HG02973 (cell line): ENCODE data around the gene RIT2.
"Not testable (repeated sequence)": the region's sequence is repeated elsewhere in the genome, so short reads cannot be mapped to it uniquely, and the experiment has no call there.

Experiments
- ATAC-seq: cut with Tn5 transposase; IDR thresholded peaks from one replicate; pipeline ENCODE4 v1.9.1; 2021; ENCODE audit warnings: moderate library complexity; ENCODE audit not compliant: unreplicated experiment

RIT2 gene

GRCh38 chr18:42778024-42778423, 337.5 kb downstream of the RIT2 start:
- no peak for ATAC-seq

- ATAC-seq: no peak
Observed at GRCh38 chr18:42773870-42774269, 341.6 kb downstream of the RIT2 start.

GRCh38 chr18:42771936-42772335, 343.5 kb downstream of the RIT2 start:
- ATAC-seq: no peak

GRCh38 chr18:42765302-42765701, 350.2 kb downstream of the RIT2 start:
- no peak for ATAC-seq

GRCh38 chr18:42760290-42760689, 355.2 kb downstream of the RIT2 start:
- no peak for ATAC-seq

GRCh38 chr18:42758852-42759251, 356.6 kb downstream of the RIT2 start:
- ATAC-seq: no peak

- no peak for ATAC-seq
Observed at GRCh38 chr18:42756214-42756613, 359.3 kb downstream of the RIT2 start.

GRCh38 chr18:42752916-42753315, 362.6 kb downstream of the RIT2 start:
- no peak for ATAC-seq

- no peak for ATAC-seq
Observed at GRCh38 chr18:42746794-42747193, 368.7 kb downstream of the RIT2 start.

GRCh38 chr18:42745931-42746330, 369.6 kb downstream of the RIT2 start:
- no peak for ATAC-seq

GRCh38 chr18:42745171-42745570, 370.3 kb downstream of the RIT2 start:
- no peak for ATAC-seq

- ATAC-seq: no peak
Observed at GRCh38 chr18:42743373-42744138, 371.9 kb downstream of the RIT2 start.

- no peak for ATAC-seq
Observed at GRCh38 chr18:42742969-42743368, 372.5 kb downstream of the RIT2 start.

GRCh38 chr18:42742474-42742873, 373.0 kb downstream of the RIT2 start:
- ATAC-seq: no peak

GRCh38 chr18:42741805-42742347, 373.6 kb downstream of the RIT2 start:
- ATAC-seq: not testable (repeated sequence)

GRCh38 chr18:42741299-42741698, 374.2 kb downstream of the RIT2 start:
- not testable (repeated sequence) for ATAC-seq

GRCh38 chr18:42736074-42736473, 379.4 kb downstream of the RIT2 start:
- no peak for ATAC-seq

GRCh38 chr18:42734520-42734919, 381.0 kb downstream of the RIT2 start:
- no peak for ATAC-seq

GRCh38 chr18:42730272-42730671, 385.2 kb downstream of the RIT2 start:
- ATAC-seq: no peak

GRCh38 chr18:42719221-42719620, 396.3 kb downstream of the RIT2 start:
- ATAC-seq: no peak

GRCh38 chr18:42712065-42712464, 403.4 kb downstream of the RIT2 start:
- ATAC-seq: no peak

GRCh38 chr18:42707080-42707479, 408.4 kb downstream of the RIT2 start:
- no peak for ATAC-seq

GRCh38 chr18:42706618-42707017, 408.9 kb downstream of the RIT2 start:
- no peak for ATAC-seq
